DOHH2 (cell line): ENCODE data around the gene DHH.
A peak's percentile ranks its signal among the peaks of the same experiment; 100 is the strongest.
"Not testable (repeated sequence)": the region's sequence is repeated elsewhere in the genome, so short reads cannot be mapped to it uniquely, and the experiment has no call there.

Source experiments
- H3F3A ChIP-seq: fragments of 200-600 bp; sonication (generic), shearing (Covaris generic); 2 replicates; pipeline ENCODE4 v1.6.0; 2016; ENCODE audit warnings: antibody characterized with exemption, mild to moderate bottlenecking; ENCODE audit not compliant: control insufficient read depth, insufficient read depth
- H3K27ac ChIP-seq: fragments of 200-600 bp; sonication (generic); 2 replicates; pipeline ENCODE4 v1.5.1; 2014; ENCODE audit warnings: low read depth, mild to moderate bottlenecking, low read length, moderate library complexity
- H3K27me3 ChIP-seq: fragments of 200-600 bp; sonication (generic); 2 replicates; pipeline ENCODE4 v1.6.1; 2014; ENCODE audit warnings: mild to moderate bottlenecking, low read length, mixed read lengths; ENCODE audit not compliant: control insufficient read depth
- H3K36me3 ChIP-seq: fragments of 200-600 bp; sonication (generic); 2 replicates; pipeline ENCODE4 v1.6.1; 2014; ENCODE audit warnings: mild to moderate bottlenecking, low read length, moderate library complexity, mixed read lengths; ENCODE audit not compliant: control insufficient read depth
- H3K4me1 ChIP-seq: fragments of 200-600 bp; sonication (generic); 2 replicates; pipeline ENCODE4 v1.6.1; 2014; ENCODE audit warnings: mild to moderate bottlenecking, low read length, mixed read lengths; ENCODE audit not compliant: control insufficient read depth
- H3K4me2 ChIP-seq: fragments of 200-600 bp; sonication (generic); 2 replicates; pipeline ENCODE4 v1.6.0; 2014; ENCODE audit warnings: mild to moderate bottlenecking, low read length, moderate library complexity
- H3K4me3 ChIP-seq: fragments of 200-600 bp; sonication (generic); 2 replicates; pipeline ENCODE4 v1.5.1; 2014; ENCODE audit warnings: mild to moderate bottlenecking, low read length, mixed read lengths
- H3K79me2 ChIP-seq: fragments of 200-600 bp; sonication (generic); 2 replicates; pipeline ENCODE4 v1.6.1; 2014; ENCODE audit warnings: mild to moderate bottlenecking, low read length, mixed read lengths; ENCODE audit not compliant: control insufficient read depth
- H3K9me2 ChIP-seq: fragments of 200-600 bp; sonication (generic); replicated peaks from 2 replicates; pipeline ENCODE4 v1.6.1; 2014; ENCODE audit warnings: mild to moderate bottlenecking, low read length, mixed read lengths; ENCODE audit not compliant: control insufficient read depth
- H3K9me3 ChIP-seq: fragments of 200-600 bp; sonication (generic); 2 replicates; pipeline ENCODE4 v1.6.1; 2014; ENCODE audit warnings: antibody characterized with exemption, low read length, mixed read lengths; ENCODE audit not compliant: control insufficient read depth, insufficient read depth
- H4K20me1 ChIP-seq: fragments of 200-600 bp; sonication (generic); 2 replicates; pipeline ENCODE4 v1.6.0; 2014; ENCODE audit warnings: low read depth, mild to moderate bottlenecking, antibody characterized with exemption, low read length, moderate library complexity; ENCODE audit not compliant: control insufficient read depth, insufficient read depth
- EZH2phosphoT487 ChIP-seq: fragments of 200-600 bp; sonication (generic); IDR thresholded peaks from 2 replicates; pipeline ENCODE4 v1.6.1; 2017; ENCODE audit warnings: borderline replicate concordance, mild to moderate bottlenecking, antibody characterized with exemption, low read length, moderate library complexity, mixed read lengths
- TF ChIP-seq, protein P1 (sequence below): fragments of 200-600 bp; sonication (generic); IDR thresholded peaks from one replicate; pipeline ENCODE4 v1.5.1; 2014; ENCODE audit warnings: antibody characterized with exemption, mild to moderate bottlenecking, low read depth, low read length; ENCODE audit not compliant: poor library complexity, severe bottlenecking

The DHH gene

DNA sequence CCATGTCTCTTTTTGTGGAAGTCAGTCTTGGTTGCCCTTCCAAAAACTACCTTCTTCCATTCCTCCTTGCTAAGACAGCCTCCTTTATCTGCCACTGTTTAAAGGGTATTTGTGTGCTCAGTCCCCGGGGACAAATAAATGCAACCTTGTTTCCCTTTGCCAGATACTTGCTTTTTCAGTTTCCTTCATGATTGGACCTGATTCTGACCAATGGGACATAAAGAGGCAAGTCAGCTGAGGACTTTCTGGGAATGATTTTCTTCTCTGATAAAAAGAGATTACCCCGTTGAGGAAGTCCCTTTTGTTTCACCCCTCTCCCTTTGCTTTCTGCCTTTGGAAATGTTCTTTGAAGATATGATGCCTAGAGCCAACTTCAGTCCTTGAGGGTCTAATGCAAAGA is 44.0 kb upstream of the DHH start:
- H3K4me2 ChIP-seq = no peak overlapping the region

GRCh38 chr12:49137476-49137875 is 42.9 kb upstream of the DHH start:
- Histone ChIP-seq H3K4me3 (no peak overlapping the region), H3K27ac (no peak overlapping the region), H3K36me3 (peaks cover 5% of the 10 kb centered on the region; the same call in 1 of the 2 replicates), H3K9me2 (no peaks in the 10 kb centered on the region), H3K79me2 (peaks cover 35% of the 10 kb centered on the region), H3K27me3 (no peaks in the 10 kb centered on the region), H3K9me3 (no peaks in the 10 kb centered on the region), H4K20me1 (no peaks in the 10 kb centered on the region), H3K4me2 (no peak overlapping the region), H3F3A (peaks cover 14% of the 10 kb centered on the region), H3K4me1 (peaks cover 16% of the 10 kb centered on the region)
- no peak for TF ChIP-seq EZH2phosphoT487
- TF ChIP-seq, protein P1, sequence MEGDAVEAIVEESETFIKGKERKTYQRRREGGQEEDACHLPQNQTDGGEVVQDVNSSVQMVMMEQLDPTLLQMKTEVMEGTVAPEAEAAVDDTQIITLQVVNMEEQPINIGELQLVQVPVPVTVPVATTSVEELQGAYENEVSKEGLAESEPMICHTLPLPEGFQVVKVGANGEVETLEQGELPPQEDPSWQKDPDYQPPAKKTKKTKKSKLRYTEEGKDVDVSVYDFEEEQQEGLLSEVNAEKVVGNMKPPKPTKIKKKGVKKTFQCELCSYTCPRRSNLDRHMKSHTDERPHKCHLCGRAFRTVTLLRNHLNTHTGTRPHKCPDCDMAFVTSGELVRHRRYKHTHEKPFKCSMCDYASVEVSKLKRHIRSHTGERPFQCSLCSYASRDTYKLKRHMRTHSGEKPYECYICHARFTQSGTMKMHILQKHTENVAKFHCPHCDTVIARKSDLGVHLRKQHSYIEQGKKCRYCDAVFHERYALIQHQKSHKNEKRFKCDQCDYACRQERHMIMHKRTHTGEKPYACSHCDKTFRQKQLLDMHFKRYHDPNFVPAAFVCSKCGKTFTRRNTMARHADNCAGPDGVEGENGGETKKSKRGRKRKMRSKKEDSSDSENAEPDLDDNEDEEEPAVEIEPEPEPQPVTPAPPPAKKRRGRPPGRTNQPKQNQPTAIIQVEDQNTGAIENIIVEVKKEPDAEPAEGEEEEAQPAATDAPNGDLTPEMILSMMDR = no peak

More for the DNA sequence above, 44.0 kb upstream of the DHH start:
- Histone ChIP-seq H3K9me2 (no peaks in the 10 kb centered on the region), H3F3A (peaks cover 3% of the 10 kb centered on the region; the same call in 1 of the 2 replicates), H3K27ac (no peak overlapping the region), H3K36me3 (0 out of 2 replicates have a peak, but pooled peaks cover 2% of the 10 kb centered on the region), H3K27me3 (no peaks in the 10 kb centered on the region), H3K79me2 (peaks cover 28% of the 10 kb centered on the region), H4K20me1 (no peaks in the 10 kb centered on the region), H3K4me3 (no peak overlapping the region), H3K4me1 (peaks cover 9% of the 10 kb centered on the region), H3K9me3 (no peaks in the 10 kb centered on the region)
- TF ChIP-seq, protein P1 = no peak
- TF ChIP-seq EZH2phosphoT487 = no peak

GRCh38 chr12:49136997-49137396 is 42.4 kb upstream of the DHH start:
- H3K36me3 ChIP-seq, H3K4me3 ChIP-seq, H3K9me3 ChIP-seq, H4K20me1 ChIP-seq, H3K27ac ChIP-seq, H3K4me2 ChIP-seq, H3K9me2 ChIP-seq, H3K27me3 ChIP-seq: not testable (repeated sequence)
- Histone ChIP-seq H3K4me1 (peaks cover 16% of the 10 kb centered on the region), H3K79me2 (peaks cover 39% of the 10 kb centered on the region), H3F3A (peaks cover 19% of the 10 kb centered on the region)

DNA sequence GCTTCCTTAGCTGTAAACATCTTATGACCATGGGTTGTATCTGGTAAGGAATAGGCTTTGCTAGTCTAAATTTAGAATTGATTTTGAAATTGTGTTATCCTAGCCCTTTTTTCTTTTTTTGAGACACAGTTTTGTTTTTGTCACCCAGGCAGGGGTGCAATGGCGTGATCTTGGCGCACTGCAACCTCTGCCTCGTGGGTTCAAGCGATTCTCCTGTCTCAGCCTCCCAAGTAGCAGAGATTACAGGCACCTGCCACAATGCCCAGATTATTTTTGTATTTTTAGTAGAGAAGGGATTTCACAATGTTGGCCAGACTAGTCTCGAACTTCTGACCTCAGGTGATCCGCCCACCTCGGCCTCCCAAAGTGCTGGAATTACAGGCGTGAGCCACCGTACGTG is 39.0 kb upstream of the DHH start:
- peaks cover 2% of the 10 kb centered on the region; the same call in 1 of the 2 replicates for H3K27me3 ChIP-seq
- H3K4me1 ChIP-seq = peaks cover 27% of the 10 kb centered on the region
- H3K36me3 ChIP-seq = peaks cover 31% of the 10 kb centered on the region
- H3F3A ChIP-seq = peaks cover 48% of the 10 kb centered on the region
- peak overlapping the region; percentile 73 for H3K4me3 ChIP-seq
- TF ChIP-seq, protein P1 = no peak
- no peak for TF ChIP-seq EZH2phosphoT487
- H3K79me2 ChIP-seq = peaks cover 66% of the 10 kb centered on the region
- H3K9me3 ChIP-seq = no peaks in the 10 kb centered on the region
- H3K9me2 ChIP-seq = no peaks in the 10 kb centered on the region
- peaks cover 14% of the 10 kb centered on the region for H4K20me1 ChIP-seq
- peak overlapping the region; percentile 81 for H3K27ac ChIP-seq
- H3K4me2 ChIP-seq = peak overlapping the region; percentile 66
